Parathyroid adenoma (tissue), 2 donors: ENCODE data around the gene ZFX.

Source experiments
- H2AFZ ChIP-seq: fragments of 300-600 bp; sonication (generic); one replicate; pipeline ENCODE4 v1.7.0; 2017; ENCODE audit warnings: antibody characterized with exemption, mild to moderate bottlenecking
- H3K27ac ChIP-seq: fragments of 300-600 bp; sonication (generic); one replicate; pipeline ENCODE4 v1.7.0; 2017
- H3K27me3 ChIP-seq: fragments of 300-600 bp; sonication (generic); one replicate; pipeline ENCODE4 v1.7.0; 2017; ENCODE audit warnings: low read length; ENCODE audit not compliant: control insufficient read depth, insufficient read depth
- H3K36me3 ChIP-seq: fragments of 300-600 bp; sonication (generic); one replicate; pipeline ENCODE4 v1.7.0; 2017; ENCODE audit warnings: low read length; ENCODE audit not compliant: control insufficient read depth, insufficient read depth
- H3K4me1 ChIP-seq: fragments of 300-600 bp; sonication (generic); one replicate; pipeline ENCODE4 v1.7.0; 2017; ENCODE audit warnings: control low read depth
- H3K4me2 ChIP-seq: fragments of 300-600 bp; sonication (generic); one replicate; pipeline ENCODE4 v1.7.0; 2017; ENCODE audit warnings: low read length
- H3K4me3 ChIP-seq: fragments of 300-600 bp; sonication (generic); one replicate; pipeline ENCODE4 v1.7.0; 2017; ENCODE audit warnings: low read depth, low read length
- H3K79me2 ChIP-seq: fragments of 300-600 bp; sonication (generic); one replicate; pipeline ENCODE4 v1.7.0; 2017; ENCODE audit warnings: control low read depth
- H3K9ac ChIP-seq: fragments of 300-600 bp; sonication (generic); one replicate; pipeline ENCODE4 v1.7.0; 2017; ENCODE audit warnings: mild to moderate bottlenecking
- H3K9me3 ChIP-seq: fragments of 300-600 bp; sonication (generic); one replicate; pipeline ENCODE4 v1.7.0; 2017; ENCODE audit warnings: low read length; ENCODE audit not compliant: control insufficient read depth
- CTCF ChIP-seq: fragments of 300-600 bp; sonication (generic); IDR thresholded peaks from one replicate; pipeline ENCODE4 v1.7.0; 2017; ENCODE audit warnings: antibody characterized with exemption, mild to moderate bottlenecking
- donor health status: primary hyperparathyroidism.

ZFX gene

DNA sequence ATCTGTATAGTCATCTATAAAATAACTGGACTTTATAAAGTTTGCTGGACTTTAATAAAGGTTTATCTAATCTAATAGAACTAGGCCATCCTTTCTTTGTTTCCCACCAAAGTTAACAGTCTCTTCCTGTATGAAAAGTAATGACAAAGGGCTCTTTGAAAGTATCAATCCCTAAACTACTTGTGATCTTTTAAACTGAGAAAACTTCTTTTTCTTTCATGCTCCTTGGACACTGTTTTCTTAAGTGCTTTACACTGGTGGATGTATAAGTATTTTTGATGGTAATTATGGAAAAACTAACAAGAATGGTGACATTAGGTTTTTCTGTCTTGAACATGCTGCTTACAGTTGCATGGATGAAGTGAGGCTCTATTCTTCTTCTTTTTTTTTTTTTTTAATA is 2.4 kb upstream of the ZFX start:
- TF ChIP-seq CTCF, result no peak
- no peaks in the 10 kb centered on the region for H3K4me1 ChIP-seq
- H3K9ac ChIP-seq, result no peak overlapping the region
- H3K27me3 ChIP-seq, result no peaks in the 10 kb centered on the region
- H3K36me3 ChIP-seq, result no peaks in the 10 kb centered on the region
- H3K79me2 ChIP-seq, result peaks cover 8% of the 10 kb centered on the region
- H2AFZ ChIP-seq, result no peak overlapping the region
- no peak overlapping the region for H3K4me2 ChIP-seq
- H3K9me3 ChIP-seq, result no peaks in the 10 kb centered on the region
- H3K27ac ChIP-seq, result peak overlapping the region; percentile 37
- no peak overlapping the region for H3K4me3 ChIP-seq

GRCh38 chrX:24148121-24148520 is 1.4 kb upstream of the ZFX start:
- Histone ChIP-seq H2AFZ (peak overlapping the region; percentile 66), H3K4me2 (peak overlapping the region; percentile 59), H3K27me3 (no peaks in the 10 kb centered on the region), H3K9me3 (no peaks in the 10 kb centered on the region), H3K4me3 (peak overlapping the region; percentile 59), H3K9ac (no peak overlapping the region), H3K27ac (peak overlapping the region; percentile 90), H3K4me1 (no peaks in the 10 kb centered on the region), H3K79me2 (peaks cover 8% of the 10 kb centered on the region), H3K36me3 (no peaks in the 10 kb centered on the region)
- TF ChIP-seq CTCF, result no peak

DNA sequence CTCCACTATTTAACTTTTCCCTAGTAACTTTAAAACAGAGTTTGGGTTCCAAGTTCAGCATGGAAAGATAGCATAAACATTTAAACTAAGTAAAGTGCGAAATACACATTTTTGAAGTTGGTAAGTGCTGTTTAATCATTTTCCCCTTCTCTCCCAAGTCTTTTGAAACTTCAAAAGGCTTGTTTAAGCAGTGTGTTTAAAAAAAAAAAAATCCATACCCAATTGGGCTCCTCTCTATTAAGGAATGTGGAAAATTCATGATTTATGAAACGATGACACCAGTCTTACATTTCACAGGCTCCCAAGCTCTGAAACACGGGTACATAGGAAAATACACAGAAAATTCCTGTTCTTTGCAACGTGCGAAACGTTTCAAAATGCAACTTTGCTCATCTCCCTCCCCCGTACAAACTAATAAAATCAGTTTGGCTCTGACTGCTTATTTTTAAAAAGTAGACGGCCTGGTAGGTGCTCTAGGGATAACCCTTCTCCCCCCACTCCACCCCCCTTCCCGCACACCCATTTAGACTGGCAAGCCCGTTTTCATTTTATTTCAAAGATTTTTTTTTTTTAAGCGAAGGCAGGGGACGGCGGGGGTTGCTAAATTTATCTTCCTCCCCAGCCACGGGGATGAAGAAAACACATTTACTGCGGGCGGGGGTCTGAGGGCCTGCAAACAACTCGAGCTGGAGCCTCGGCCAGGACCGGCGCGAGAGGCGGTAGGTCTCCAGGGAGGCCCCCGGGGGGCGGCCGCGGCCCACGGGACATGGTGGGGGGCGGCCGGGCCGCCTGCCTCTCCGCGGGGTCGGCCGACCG is 786 bp upstream of the ZFX start:
- Histone ChIP-seq H3K9ac (no peak overlapping the region), H3K27ac (peak overlapping the region; percentile 90), H3K36me3 (no peaks in the 10 kb centered on the region), H2AFZ (peak overlapping the region; percentile 66), H3K4me2 (peak overlapping the region; percentile 59), H3K79me2 (peaks cover 8% of the 10 kb centered on the region), H3K9me3 (no peaks in the 10 kb centered on the region), H3K4me1 (no peaks in the 10 kb centered on the region), H3K4me3 (peak overlapping the region; percentile 59), H3K27me3 (no peaks in the 10 kb centered on the region)
- no peak for TF ChIP-seq CTCF

- Histone ChIP-seq H3K9me3 (no peaks in the 10 kb centered on the region), H3K27me3 (no peaks in the 10 kb centered on the region), H3K4me2 (peak overlapping the region; percentile 72), H3K4me3 (peak overlapping the region; percentile 86), H3K4me1 (no peaks in the 10 kb centered on the region), H3K27ac (peak overlapping the region; percentile 90), H3K36me3 (no peaks in the 10 kb centered on the region), H3K9ac (peak overlapping the region; percentile 2), H2AFZ (peak overlapping the region; percentile 58), H3K79me2 (peaks cover 8% of the 10 kb centered on the region)
- TF ChIP-seq CTCF, result peak; percentile 52
These were observed 692 bp downstream of the ZFX start for GRCh38 chrX:24150051-24150790.
